Panc1 (cell line): Measurements from ENCODE around the gene SUV39H1.

ENCODE experiments used
- CTCF ChIP-seq: fragments of 450-650 bp; IDR thresholded peaks from 2 replicates; pipeline ENCODE4 v1.5.1; 2017; ENCODE audit warnings: mild to moderate bottlenecking
- POLR2AphosphoS5 ChIP-seq: IDR thresholded peaks from 2 replicates; pipeline ENCODE4 v1.6.1; 2012; ENCODE audit warnings: mild to moderate bottlenecking, low read depth, low read length, moderate library complexity
- TCF7L2 ChIP-seq: IDR thresholded peaks from 2 replicates; pipeline ENCODE4 v1.6.1; 2011; ENCODE audit warnings: mild to moderate bottlenecking, low read depth, low read length, inconsistent platforms
- TF ChIP-seq, protein P1 (sequence below), 2 experiments: IDR thresholded peaks; 2 replicates each; pipeline ENCODE4 v1.6.1; 2011 to 2012; ENCODE audit warnings: low read depth in 2 of 2, control low read depth in 1 of 2, low read length in 1 of 2, mild to moderate bottlenecking in 1 of 2, moderate library complexity in 1 of 2; ENCODE audit not compliant: insufficient read depth in 1 of 2

DNA sequence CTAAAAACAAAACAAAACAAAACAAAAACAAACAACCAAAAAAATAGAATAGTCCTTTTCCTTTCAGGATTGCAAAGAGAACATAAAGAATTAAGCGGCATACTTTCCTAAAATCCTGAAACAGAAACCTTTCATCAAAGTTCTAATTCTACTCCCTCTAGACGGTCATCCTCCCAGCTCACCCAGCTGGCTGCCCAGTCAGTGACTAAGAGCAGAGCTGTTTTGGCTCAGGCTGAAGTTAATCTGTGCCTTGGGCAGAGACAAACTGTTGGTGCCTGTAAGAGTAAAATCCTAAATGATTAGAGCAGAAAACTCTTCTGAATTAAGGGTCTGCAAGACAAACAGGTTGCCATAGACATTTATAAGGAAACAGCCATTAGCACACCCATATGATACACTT is 30.5 kb upstream of the SUV39H1 start:
- TF ChIP-seq CTCF, result no peak
- no peak for TF ChIP-seq POLR2AphosphoS5
- TF ChIP-seq, protein P1, sequence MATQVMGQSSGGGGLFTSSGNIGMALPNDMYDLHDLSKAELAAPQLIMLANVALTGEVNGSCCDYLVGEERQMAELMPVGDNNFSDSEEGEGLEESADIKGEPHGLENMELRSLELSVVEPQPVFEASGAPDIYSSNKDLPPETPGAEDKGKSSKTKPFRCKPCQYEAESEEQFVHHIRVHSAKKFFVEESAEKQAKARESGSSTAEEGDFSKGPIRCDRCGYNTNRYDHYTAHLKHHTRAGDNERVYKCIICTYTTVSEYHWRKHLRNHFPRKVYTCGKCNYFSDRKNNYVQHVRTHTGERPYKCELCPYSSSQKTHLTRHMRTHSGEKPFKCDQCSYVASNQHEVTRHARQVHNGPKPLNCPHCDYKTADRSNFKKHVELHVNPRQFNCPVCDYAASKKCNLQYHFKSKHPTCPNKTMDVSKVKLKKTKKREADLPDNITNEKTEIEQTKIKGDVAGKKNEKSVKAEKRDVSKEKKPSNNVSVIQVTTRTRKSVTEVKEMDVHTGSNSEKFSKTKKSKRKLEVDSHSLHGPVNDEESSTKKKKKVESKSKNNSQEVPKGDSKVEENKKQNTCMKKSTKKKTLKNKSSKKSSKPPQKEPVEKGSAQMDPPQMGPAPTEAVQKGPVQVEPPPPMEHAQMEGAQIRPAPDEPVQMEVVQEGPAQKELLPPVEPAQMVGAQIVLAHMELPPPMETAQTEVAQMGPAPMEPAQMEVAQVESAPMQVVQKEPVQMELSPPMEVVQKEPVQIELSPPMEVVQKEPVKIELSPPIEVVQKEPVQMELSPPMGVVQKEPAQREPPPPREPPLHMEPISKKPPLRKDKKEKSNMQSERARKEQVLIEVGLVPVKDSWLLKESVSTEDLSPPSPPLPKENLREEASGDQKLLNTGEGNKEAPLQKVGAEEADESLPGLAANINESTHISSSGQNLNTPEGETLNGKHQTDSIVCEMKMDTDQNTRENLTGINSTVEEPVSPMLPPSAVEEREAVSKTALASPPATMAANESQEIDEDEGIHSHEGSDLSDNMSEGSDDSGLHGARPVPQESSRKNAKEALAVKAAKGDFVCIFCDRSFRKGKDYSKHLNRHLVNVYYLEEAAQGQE (IDR thresholded peaks at IDR 0.05; ENCODE audit: insufficient read depth in 1 of 2, low read depth in 2 of 2, low read length in 1 of 2), result no peak
- no peak for TF ChIP-seq TCF7L2
